GM12878 (cell line): ENCODE measurements around the gene LYRM4. TPM values are rescaled to one million over a fixed set of nuclear protein-coding genes. Genes with fewer than 3 reads are reported as not detected.

Experiments used
- ATAC-seq: fragments of 200-7000 bp; cut with Tn5 transposase; 3 replicates; pipeline ENCODE4 v1.9.1; 2020; ENCODE audit warnings: mild to moderate bottlenecking, moderate library complexity
- BruUV-seq: library from RNA; stranded (reverse); fragments of 400-500 nt; replicated peaks from 2 replicates; lab custom pipeline; 2021; lab: Mats Ljungman, UMichigan
- CTCF ChIA-PET: fragments of 300-600 bp; sonication (Branson Sonifier 250); formaldehyde crosslinking; extraction: SDS; loops from one replicate; lab custom pipeline; 2021; ENCODE audit warnings: inconsistent platforms; lab: Yijun Ruan, JAX
- POLR2A ChIA-PET: fragments of 350-600 bp; formaldehyde crosslinking; extraction: SDS; loops from one replicate; lab custom pipeline; 2021; ENCODE audit warnings: inconsistent platforms; lab: Charles Lee
- RAD21 ChIA-PET: fragments of 300-600 bp; sonication (Branson Sonifier 250); formaldehyde crosslinking; loops from one replicate; lab custom pipeline; 2023; ENCODE audit warnings: antibody characterized with exemption; ENCODE audit not compliant: unreplicated experiment; lab: Charles Lee
- SMC1A ChIA-PET: fragments of 300-600 bp; sonication (Branson Sonifier 250); formaldehyde crosslinking; loops from one replicate; lab custom pipeline; 2023; ENCODE audit not compliant: unreplicated experiment, uncharacterized antibody; lab: Charles Lee
- DNase-seq: peaks from one replicate; pipeline ENCODE4 v3.0.0-alpha.2; 2011; ENCODE audit warnings: low read depth, low spot score
- FAIRE-seq: peaks from 3 replicates; lab custom pipeline; 2011; peaks lifted over from hg19 to GRCh38; lab: Jason Lieb, UNC
- H2AFZ ChIP-seq: 2 replicates; pipeline ENCODE4 v1.6.0; 2011; ENCODE audit warnings: low read depth, low read length, control low read depth; ENCODE audit not compliant: control insufficient read depth
- H3K27ac ChIP-seq: 2 replicates; pipeline ENCODE4 v1.5.1; 2011; ENCODE audit warnings: control low read depth; ENCODE audit not compliant: control insufficient read depth, insufficient read depth
- H3K27me3 ChIP-seq, 2 experiments: replicated peaks in 1 of 2; 2 replicates each; pipeline versions ENCODE4 v1.6.0 to v1.6.1; 2011; ENCODE audit warnings: low read length in 1 of 2; ENCODE audit not compliant: control insufficient read depth in 2 of 2, insufficient read depth in 2 of 2
- H3K36me3 ChIP-seq, 2 experiments: 2 replicates each; pipeline ENCODE4 v1.5.1; 2011; ENCODE audit warnings: low read length in 1 of 2; ENCODE audit not compliant: control insufficient read depth in 2 of 2, insufficient read depth in 2 of 2
- H3K4me1 ChIP-seq: 2 replicates; pipeline ENCODE4 v1.6.1; 2011; ENCODE audit warnings: mild to moderate bottlenecking, low read length, moderate library complexity, mixed read lengths; ENCODE audit not compliant: control insufficient read depth, insufficient read depth
- H3K4me2 ChIP-seq: 2 replicates; pipeline ENCODE4 v1.6.0; 2011; ENCODE audit warnings: control low read depth; ENCODE audit not compliant: control insufficient read depth, insufficient read depth
- H3K4me3 ChIP-seq: fragments of 200-600 bp; sonication (generic); 2 replicates; pipeline ENCODE4 v1.5.1; 2016
- H3K79me2 ChIP-seq: 2 replicates; pipeline ENCODE4 v1.6.0; 2011; ENCODE audit warnings: low read length; ENCODE audit not compliant: control insufficient read depth, insufficient read depth
- H3K9ac ChIP-seq: 2 replicates; pipeline ENCODE4 v1.8.0; 2011; ENCODE audit warnings: low read length, control low read depth, mixed read lengths; ENCODE audit not compliant: control insufficient read depth, insufficient read depth
- H3K9me3 ChIP-seq: replicated peaks from 3 replicates; pipeline ENCODE4 v1.5.1; 2011; ENCODE audit warnings: mild to moderate bottlenecking, low read length; ENCODE audit not compliant: control insufficient read depth, insufficient read depth
- H4K20me1 ChIP-seq: 2 replicates; pipeline ENCODE4 v1.6.0; 2011; ENCODE audit not compliant: control insufficient read depth, insufficient read depth
- BCL11A ChIP-seq: IDR thresholded peaks from 2 replicates; pipeline ENCODE4 v1.6.1; 2011; ENCODE audit warnings: low read depth, low read length
- CEBPB ChIP-seq, 2 experiments: fragments of 150-350 bp in 1 of 2; IDR thresholded peaks; 2 replicates each; pipeline ENCODE4 v1.6.1; 2012 to 2014; ENCODE audit warnings: low read depth in 2 of 2, low read length in 2 of 2, borderline replicate concordance in 1 of 2, inconsistent platforms in 1 of 2
- CREB1 ChIP-seq: IDR thresholded peaks from 2 replicates; pipeline ENCODE4 v1.6.1; 2012; ENCODE audit warnings: low read depth, mild to moderate bottlenecking, inconsistent platforms
- CTCF ChIP-seq, 3 experiments: IDR thresholded peaks in 2 of 3; conservative IDR thresholded peaks in 1 of 3; 2 replicates each; pipeline ENCODE4 v1.5.1; 2011; ENCODE audit warnings: low read depth in 3 of 3, low read length in 3 of 3, mild to moderate bottlenecking in 3 of 3, control low read depth in 2 of 3, moderate library complexity in 2 of 3, inconsistent platforms in 1 of 3, mixed read lengths in 1 of 3; ENCODE audit not compliant: control insufficient read depth in 2 of 3, insufficient read depth in 1 of 3; ENCODE audit errors: extremely low read depth in 1 of 3
- EED ChIP-seq: sonication (generic); IDR thresholded peaks from 2 replicates; pipeline ENCODE4 v1.6.1; 2016; ENCODE audit warnings: antibody characterized with exemption, low read depth
- EZH2 ChIP-seq: IDR thresholded peaks from 2 replicates; pipeline ENCODE4 v1.6.1; 2012; ENCODE audit warnings: low read depth, mild to moderate bottlenecking, control low read depth, inconsistent platforms, low read length, borderline replicate concordance; ENCODE audit not compliant: control insufficient read depth
- FOXM1 ChIP-seq: IDR thresholded peaks from 2 replicates; pipeline ENCODE4 v1.6.1; 2012; ENCODE audit warnings: low read depth, mild to moderate bottlenecking, inconsistent platforms, low read length, moderate library complexity
- IKZF1 ChIP-seq: fragments of 450-650 bp; conservative IDR thresholded peaks from 2 replicates; pipeline ENCODE4 v1.6.1; 2017; ENCODE audit warnings: antibody characterized with exemption, mild to moderate bottlenecking
- IKZF2 ChIP-seq, 2 experiments: fragments of 450-650 bp; IDR thresholded peaks; 2 replicates each; pipeline ENCODE4 v1.6.1; 2017; ENCODE audit warnings: mild to moderate bottlenecking in 2 of 2, moderate library complexity in 2 of 2
- MTA2 ChIP-seq: fragments of 450-650 bp; IDR thresholded peaks from 2 replicates; pipeline ENCODE4 v1.6.1; 2016; ENCODE audit warnings: low read depth, mild to moderate bottlenecking, moderate library complexity
- MTA3 ChIP-seq: IDR thresholded peaks from 2 replicates; pipeline ENCODE4 v1.6.1; 2012; ENCODE audit warnings: low read length, inconsistent platforms, borderline replicate concordance
- NFIC ChIP-seq: IDR thresholded peaks from 2 replicates; pipeline ENCODE4 v1.6.1; 2012; ENCODE audit warnings: low read depth, mild to moderate bottlenecking, inconsistent platforms, low read length, moderate library complexity
- NFYB ChIP-seq: IDR thresholded peaks from 2 replicates; pipeline ENCODE4 v1.6.1; 2011; ENCODE audit warnings: low read depth, mild to moderate bottlenecking, low read length, improper control_type of control experiment, moderate library complexity; ENCODE audit not compliant: insufficient read depth
- PBX3 ChIP-seq: IDR thresholded peaks from 2 replicates; pipeline ENCODE4 v1.6.1; 2011; ENCODE audit warnings: mild to moderate bottlenecking, low read depth, low read length, moderate library complexity; ENCODE audit not compliant: insufficient replicate concordance
- POLR2A ChIP-seq: IDR thresholded peaks from 2 replicates; pipeline ENCODE4 v1.6.1; 2011; ENCODE audit warnings: low read depth, mild to moderate bottlenecking, low read length
- POLR2AphosphoS5 ChIP-seq: IDR thresholded peaks from 2 replicates; pipeline ENCODE4 v1.6.1; 2011; ENCODE audit warnings: mild to moderate bottlenecking, low read length, inconsistent platforms
- POU2F2 ChIP-seq: IDR thresholded peaks from 3 replicates; pipeline ENCODE4 v1.6.1; 2011; ENCODE audit warnings: low read depth, mild to moderate bottlenecking, low read length, borderline replicate concordance
- RAD21 ChIP-seq: IDR thresholded peaks from 2 replicates; pipeline ENCODE4 v1.6.1; 2011; ENCODE audit warnings: mild to moderate bottlenecking, low read depth, low read length, moderate library complexity; ENCODE audit not compliant: insufficient read depth
- RELB ChIP-seq: fragments of 450-650 bp; IDR thresholded peaks from 2 replicates; pipeline ENCODE4 v1.6.1; 2017; ENCODE audit warnings: low read depth, mild to moderate bottlenecking, moderate library complexity
- RUNX3 ChIP-seq: IDR thresholded peaks from 2 replicates; pipeline ENCODE4 v1.6.1; 2012; ENCODE audit warnings: low read length, inconsistent platforms
- ZNF622 ChIP-seq: fragments of 450-650 bp; IDR thresholded peaks from 2 replicates; pipeline ENCODE4 v1.6.1; 2017; ENCODE audit warnings: mild to moderate bottlenecking, inconsistent platforms
- WGBS: methylation state at CpG from one replicate; pipeline ENCODE4 v1.1.6; 2016; ENCODE audit warnings: low lambda C conversion rate; ENCODE audit not compliant: insufficient replicate concordance, insufficient coverage; ENCODE audit errors: missing lambda C conversion rate; 5-methylcytosine and 5-hydroxymethylcytosine counted together
- in situ Hi-C: fragments of 300-500 bp; cut with MboI; formaldehyde crosslinking; loops from 9 replicates; pipeline ENCODE4 v1.14.3; 2018; ENCODE audit warnings: mixed read lengths
- intact Hi-C: fragments of 100-400 bp; cut with micrococcal nuclease; formaldehyde crosslinking; loops from one replicate; pipeline ENCODE4 v1.14.2; 2022; ENCODE audit not compliant: unreplicated experiment
- polyA plus RNA-seq, 11 experiments: library from polyadenylated mRNA; depleted of rRNA in 4 of 11; unstranded in 6 of 11; stranded (reverse) in 5 of 11; fragments of >200 nt; fragmentation: Nextera tagmentation in 4 of 11; fragmentation: Illumina TruSeq in 1 of 11; extraction: Ambion mirVana in 4 of 11; extraction: Trizol in 1 of 11; gene quantifications; 1 replicate in 1 of 11; 2 replicates in 10 of 11; pipeline versions ENCODE4 v1.2.1 to v1.2.3, GENCODE V29; 2011 to 2016; ENCODE audit warnings: inconsistent platforms in 2 of 11, missing spikeins in 2 of 11, low read depth in 1 of 11
- total RNA-seq, 4 experiments: library from RNA; depleted of rRNA in 3 of 4; stranded (reverse); fragments of >200 nt in 3 of 4; fragmentation: Illumina TruSeq in 1 of 4; extraction: Trizol in 1 of 4; gene quantifications; 2 replicates each; pipeline versions ENCODE4 v1.2.1 to v1.2.3, GENCODE V29; 2013 to 2021

LYRM4 gene
- total and polyA plus RNA-seq, 10 of the 15 experiments (the other 5 are each of a cell fraction or from before 2014, with no cell fraction given): 32.7 to 66.8 (median 44.0) TPM

GRCh38 chr6:5174244-5174643 lies 86.5 kb downstream of the LYRM4 start:
- Histone ChIP-seq H3K4me1 (peaks cover 29% of the 10 kb centered on the region), H3K36me3 (no peaks in the 10 kb centered on the region), H3K4me3 (no peak overlapping the region), H3K79me2 (no peaks in the 10 kb centered on the region), H4K20me1 (no peaks in the 10 kb centered on the region), H3K9ac (peak overlapping the region; percentile 57), H3K27ac (peak overlapping the region; percentile 93), H3K27me3 (no peaks in the 10 kb centered on the region), H2AFZ (peak overlapping the region; percentile 75), H3K9me3 (no peaks in the 10 kb centered on the region), H3K4me2 (peak overlapping the region; percentile 89)
- no TSS peak for BruUV-seq
- SMC1A ChIA-PET: interaction anchor here (0.6 to 3.7 kb wide), 23 partner anchors 9 to 227 kb away, joined by 3 to 27 read pairs (median 4); partner anchors contain the start of genes FARS2 and LYRM4
- RAD21 ChIA-PET: interaction anchor here (0.6 to 3.5 kb wide), 12 partner anchors 10 to 1814 kb away, joined by 3 to 24 read pairs (median 3); partner anchors contain the start of genes FARS2 and LYRM4
- in situ Hi-C loops: no loop called here
- 2% methylated on average over 6 of the region's 6 CpGs for WGBS
- DNase-seq (peak; percentile 87), ATAC-seq (peak; percentile 99), FAIRE-seq (peak; percentile 91)
- CTCF ChIA-PET: interaction anchor here (0.6 to 4.5 kb wide), 18 partner anchors 9 to 333 kb away, joined by 3 to 65 read pairs (median 4); no protein-coding TSS in a partner anchor
- intact Hi-C loops: no loop called here
- POLR2A ChIA-PET: interaction anchor here (0.8 to 1.5 kb wide), 4 partner anchors 10 to 28 kb away, joined by 3 to 4 read pairs (median 3); no protein-coding TSS in a partner anchor
- TF ChIP-seq RUNX3: peak; percentile 93
- no peak; the same call in 1 of the 2 replicates for TF ChIP-seq EED
- peak; percentile 47 to 58; a peak in 3 of 4 replicates for TF ChIP-seq IKZF2 (IDR thresholded peaks at IDR 0.05)
- peak; percentile 45; the same call in 1 of the 2 replicates for TF ChIP-seq RELB
- TF ChIP-seq EZH2: no peak
- peak; percentile 95 for TF ChIP-seq CREB1
- peak; percentile 78; the same call in 2 of the 3 replicates for TF ChIP-seq POU2F2
- TF ChIP-seq ZNF622: no peak
- peak; percentile 67; the same call in 1 of the 2 replicates for TF ChIP-seq FOXM1
- TF ChIP-seq IKZF1: peak; percentile 51
- peak in 1 of 2 experiments; percentile 35; a peak in 1 of 4 replicates for TF ChIP-seq CEBPB (IDR thresholded peaks at IDR 0.05; ENCODE audit: borderline replicate concordance in 1 of 2, low read depth in 2 of 2, low read length in 2 of 2)
- TF ChIP-seq MTA3: no peak
- no peak for TF ChIP-seq NFYB
- TF ChIP-seq POLR2AphosphoS5: peak; percentile 72; the same call in 1 of the 2 replicates
- no peak for TF ChIP-seq RAD21
- TF ChIP-seq NFIC: peak; percentile 41; the same call in 1 of the 2 replicates
- TF ChIP-seq BCL11A: 0 out of 2 replicates have a peak, but pooled peaks have one; percentile 38
- peak; percentile 55 for TF ChIP-seq MTA2
- peak; percentile 69 for TF ChIP-seq POLR2A
- TF ChIP-seq CTCF (IDR thresholded peaks at IDR 0.05 in 2 of 3, conservative IDR thresholded peaks at IDR 0.05 in 1 of 3; ENCODE audit: control insufficient read depth in 2 of 3, extremely low read depth in 1 of 3, insufficient read depth in 1 of 3, low read depth in 3 of 3, low read length in 3 of 3): no peak
- no peak for TF ChIP-seq PBX3
